Colonic mucosa (tissue), 4 donors: Measurements from ENCODE around the gene DCTD. TPM values are rescaled to one million over a fixed set of nuclear protein-coding genes. Genes with fewer than 3 reads are reported as not detected.

Source experiments
- DNase-seq: peaks from one replicate; pipeline ENCODE4 v3.0.0-alpha.2; 2020
- H3K27ac ChIP-seq: fragments of 200-600 bp; one replicate; pipeline ENCODE4 v1.8.0; 2021
- H3K27me3 ChIP-seq: fragments of 200-600 bp; one replicate; pipeline ENCODE4 v1.8.0; 2021
- H3K36me3 ChIP-seq: fragments of 200-600 bp; one replicate; pipeline ENCODE4 v1.8.0; 2021
- H3K4me1 ChIP-seq: fragments of 200-600 bp; one replicate; pipeline ENCODE4 v1.8.0; 2021; ENCODE audit warnings: mild to moderate bottlenecking
- H3K4me3 ChIP-seq: fragments of 200-600 bp; one replicate; pipeline ENCODE4 v1.8.0; 2021
- H3K9ac ChIP-seq, 2 donors: one replicate each; pipeline ENCODE4 v1.7.0; 2013; ENCODE audit warnings: control low read depth in 2 of 2, low read depth in 2 of 2, low read length in 2 of 2
- H3K9me3 ChIP-seq: fragments of 200-600 bp; one replicate; pipeline ENCODE4 v1.8.0; 2021
- intact Hi-C: fragments of 100-400 bp; cut with DNase I; formaldehyde crosslinking; loops from one replicate; pipeline ENCODE4 v1.14.1; 2022
- total RNA-seq, 2 donors: library from RNA; stranded (reverse); fragmentation: NEBNext Ultra II Directional in 1 of 2; extraction: Animal tissue kit (Norgen Biotek cat#: 25700) in 1 of 2; gene quantifications; one replicate each; pipeline ENCODE4 v1.2.1, GENCODE V29; 2021
- TF ChIP-seq, protein P1 (sequence below): fragments of 200-600 bp; IDR thresholded peaks from one replicate; pipeline ENCODE4 v1.8.0; 2022; ENCODE audit warnings: antibody characterized with exemption, mild to moderate bottlenecking
- donor health status: healthy.
- donor health status: DM: no; HTN: no; CAD: no.
- donor health status: DM: no; HTN: no; CAD: no.

The DCTD gene
- total RNA-seq, 2 donors from 2014 or later: 51.4 to 54.6 TPM

DNA sequence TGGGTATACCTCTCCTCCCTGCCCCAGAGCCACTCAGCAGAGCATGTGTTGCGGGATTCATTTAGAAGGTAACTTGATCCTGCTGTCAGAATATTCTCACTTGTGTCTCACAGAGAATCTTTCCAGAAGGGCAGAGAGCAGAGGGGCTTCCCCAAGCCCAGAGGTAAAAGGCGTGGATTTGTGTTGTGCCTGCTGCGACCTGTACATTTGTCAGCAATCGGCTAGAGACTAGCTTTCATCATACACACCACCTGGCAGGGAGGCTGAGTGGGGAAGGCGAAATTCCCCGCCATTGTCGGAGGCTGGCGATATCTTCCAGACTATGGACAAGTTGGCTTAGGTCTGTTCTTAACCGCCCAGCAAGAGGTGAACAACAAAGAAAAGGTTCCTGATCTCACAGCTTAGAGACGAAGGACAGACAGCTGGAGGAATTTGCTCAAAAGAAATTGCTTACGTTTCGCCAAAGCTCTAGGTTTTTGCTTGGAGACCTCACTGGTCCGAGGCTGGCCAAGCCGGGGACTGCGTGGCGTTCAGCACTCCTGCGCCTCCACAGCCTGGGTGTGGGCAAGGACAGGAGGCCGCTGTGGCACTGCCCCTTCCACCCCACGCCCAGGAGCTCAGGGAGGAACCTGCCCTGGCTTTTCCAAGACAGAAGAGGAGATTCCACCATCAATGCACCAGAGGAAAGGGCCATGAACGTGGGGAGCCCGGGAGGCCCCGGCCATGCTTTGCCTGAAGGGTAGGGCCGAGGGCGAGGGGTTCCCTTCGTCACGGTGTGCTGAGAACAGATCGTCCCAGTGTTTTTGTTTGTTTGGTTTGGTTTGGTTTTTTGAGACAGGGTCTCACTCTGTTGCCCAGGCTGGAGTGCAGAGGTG lies 69.4 kb downstream of the DCTD start:
- DNase-seq: no peak
- no peaks in the 10 kb centered on the region for H3K9me3 ChIP-seq
- H3K4me3 ChIP-seq: no peak overlapping the region
- no peaks in the 10 kb centered on the region for H3K27me3 ChIP-seq
- TF ChIP-seq, protein P1, sequence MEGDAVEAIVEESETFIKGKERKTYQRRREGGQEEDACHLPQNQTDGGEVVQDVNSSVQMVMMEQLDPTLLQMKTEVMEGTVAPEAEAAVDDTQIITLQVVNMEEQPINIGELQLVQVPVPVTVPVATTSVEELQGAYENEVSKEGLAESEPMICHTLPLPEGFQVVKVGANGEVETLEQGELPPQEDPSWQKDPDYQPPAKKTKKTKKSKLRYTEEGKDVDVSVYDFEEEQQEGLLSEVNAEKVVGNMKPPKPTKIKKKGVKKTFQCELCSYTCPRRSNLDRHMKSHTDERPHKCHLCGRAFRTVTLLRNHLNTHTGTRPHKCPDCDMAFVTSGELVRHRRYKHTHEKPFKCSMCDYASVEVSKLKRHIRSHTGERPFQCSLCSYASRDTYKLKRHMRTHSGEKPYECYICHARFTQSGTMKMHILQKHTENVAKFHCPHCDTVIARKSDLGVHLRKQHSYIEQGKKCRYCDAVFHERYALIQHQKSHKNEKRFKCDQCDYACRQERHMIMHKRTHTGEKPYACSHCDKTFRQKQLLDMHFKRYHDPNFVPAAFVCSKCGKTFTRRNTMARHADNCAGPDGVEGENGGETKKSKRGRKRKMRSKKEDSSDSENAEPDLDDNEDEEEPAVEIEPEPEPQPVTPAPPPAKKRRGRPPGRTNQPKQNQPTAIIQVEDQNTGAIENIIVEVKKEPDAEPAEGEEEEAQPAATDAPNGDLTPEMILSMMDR: no peak
- H3K4me1 ChIP-seq: no peaks in the 10 kb centered on the region
- no peak overlapping the region for H3K9ac ChIP-seq
- H3K27ac ChIP-seq: no peak overlapping the region
- no peaks in the 10 kb centered on the region for H3K36me3 ChIP-seq
- intact Hi-C loops: no loop called here

DNA sequence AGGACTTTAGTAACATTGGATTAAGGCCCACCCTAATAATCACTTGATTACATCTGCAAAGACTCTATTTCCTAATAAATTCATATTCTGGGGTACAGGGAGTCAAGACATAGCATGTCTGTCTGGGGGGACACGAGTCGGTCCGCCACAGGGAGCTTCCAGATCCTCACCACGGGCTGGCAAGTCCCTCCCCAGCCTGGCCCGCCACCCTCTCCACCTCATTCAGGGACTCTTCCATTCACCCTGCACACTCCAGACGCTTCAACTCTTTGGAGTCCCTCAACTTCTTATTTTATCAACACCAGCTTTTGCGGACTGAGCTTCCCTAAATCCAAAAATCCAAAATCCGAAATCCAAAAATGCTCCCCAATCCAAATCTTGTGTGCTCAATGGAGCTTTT lies 71.2 kb downstream of the DCTD start:
- DNase-seq: no peak
- Histone ChIP-seq H3K27ac (no peak overlapping the region), H3K27me3 (no peaks in the 10 kb centered on the region), H3K36me3 (no peaks in the 10 kb centered on the region), H3K4me3 (no peak overlapping the region), H3K9me3 (no peaks in the 10 kb centered on the region), H3K9ac (no peak overlapping the region), H3K4me1 (no peaks in the 10 kb centered on the region)
- TF ChIP-seq, protein P1: no peak
- intact Hi-C loops: no loop called here

DNA sequence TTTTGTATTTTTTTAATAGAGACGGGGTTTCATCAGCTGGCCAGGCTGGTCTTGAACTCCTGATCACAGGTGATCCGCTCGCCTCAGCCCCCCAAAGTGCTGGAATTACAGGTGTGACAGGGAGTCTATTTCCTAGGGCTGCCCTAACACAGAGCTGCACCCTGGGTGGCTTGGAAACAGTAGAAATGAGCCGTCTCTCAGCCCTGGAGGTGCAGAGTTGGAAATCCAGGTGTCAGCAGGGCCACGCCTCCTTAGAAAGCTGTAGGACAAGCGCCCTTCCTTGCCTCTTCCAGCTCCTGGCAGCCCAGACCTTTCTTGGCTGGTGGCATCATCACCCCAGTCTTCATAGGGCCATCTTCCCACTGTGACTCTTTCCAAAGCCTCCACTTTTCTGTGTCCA lies 71.6 kb downstream of the DCTD start:
- no peak for DNase-seq
- Histone ChIP-seq H3K36me3 (no peaks in the 10 kb centered on the region), H3K4me3 (no peak overlapping the region), H3K9ac (no peak overlapping the region), H3K4me1 (no peaks in the 10 kb centered on the region), H3K9me3 (no peaks in the 10 kb centered on the region), H3K27ac (no peak overlapping the region), H3K27me3 (no peaks in the 10 kb centered on the region)
- TF ChIP-seq, protein P1: no peak
- intact Hi-C loops: no loop called here

DNA sequence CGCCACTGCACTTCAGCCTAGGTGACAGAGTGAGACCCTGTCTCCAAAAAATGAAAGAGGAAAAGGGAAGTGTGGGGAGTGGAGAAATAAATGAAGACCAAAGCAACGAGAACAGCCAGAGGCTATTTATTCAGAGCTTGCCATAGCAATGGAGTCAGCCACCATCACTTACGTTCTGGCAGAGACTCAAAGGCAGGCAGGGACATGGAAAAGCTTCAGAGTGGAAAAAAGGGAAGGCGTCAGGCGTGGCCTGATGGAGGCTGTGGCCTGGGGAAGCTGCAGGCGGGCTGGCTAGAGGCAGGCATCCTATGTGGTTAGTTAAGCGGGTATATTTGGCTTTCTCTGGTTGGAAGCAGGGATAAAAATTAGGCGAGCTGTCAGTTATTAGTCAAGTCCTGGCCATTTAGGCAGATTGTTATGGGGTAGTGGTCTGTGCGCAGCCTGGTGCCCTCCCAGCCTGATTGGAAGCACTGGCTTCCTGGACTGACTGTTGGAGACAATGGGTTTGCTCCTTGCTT lies 73.3 kb downstream of the DCTD start:
- TF ChIP-seq, protein P1: no peak
- Histone ChIP-seq H3K9ac (no peak overlapping the region), H3K36me3 (no peaks in the 10 kb centered on the region), H3K4me3 (no peak overlapping the region), H3K4me1 (no peaks in the 10 kb centered on the region), H3K27me3 (no peaks in the 10 kb centered on the region), H3K27ac (no peak overlapping the region), H3K9me3 (no peaks in the 10 kb centered on the region)
- DNase-seq: no peak
- intact Hi-C loops: no loop called here

DNA sequence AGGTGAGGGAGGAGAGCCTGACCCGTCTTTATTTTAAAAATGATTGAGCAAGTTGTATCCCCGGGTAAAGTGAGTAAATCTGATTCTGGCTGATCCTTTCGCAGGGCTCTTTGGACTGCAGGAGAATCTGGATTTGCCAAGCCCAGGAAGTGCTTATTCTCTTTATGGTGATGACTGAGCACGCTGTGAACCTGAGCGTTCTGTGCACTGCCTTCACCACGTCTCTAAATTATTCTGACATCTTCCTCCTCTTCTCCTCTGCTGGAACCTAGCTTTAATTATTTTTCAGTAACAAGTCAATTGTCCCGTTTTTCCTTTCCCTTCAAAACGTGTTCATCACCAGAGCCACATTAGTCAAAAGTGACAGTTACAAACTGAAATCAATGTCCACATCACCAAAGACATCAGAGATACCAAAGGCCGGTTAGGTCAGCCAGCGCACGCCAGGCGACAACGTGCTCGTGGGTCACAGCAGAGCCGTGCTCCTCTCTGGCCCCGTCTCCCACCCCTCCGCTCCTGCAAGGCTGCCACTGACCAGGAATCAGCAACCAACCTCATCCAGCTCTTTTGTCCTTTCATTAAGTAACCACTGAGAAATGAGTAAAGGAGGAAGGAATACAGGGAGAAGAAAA lies 74.3 kb downstream of the DCTD start:
- H3K27ac ChIP-seq: no peak overlapping the region
- intact Hi-C loops: no loop called here
- no peaks in the 10 kb centered on the region for H3K9me3 ChIP-seq
- TF ChIP-seq, protein P1: no peak
- no peaks in the 10 kb centered on the region for H3K27me3 ChIP-seq
- H3K4me3 ChIP-seq: no peak overlapping the region
- H3K4me1 ChIP-seq: no peaks in the 10 kb centered on the region
- no peak for DNase-seq
- H3K9ac ChIP-seq: no peak overlapping the region
- no peaks in the 10 kb centered on the region for H3K36me3 ChIP-seq
